ENCODE data around the gene GTF3C4. TPM values are rescaled to one million over a fixed set of nuclear protein-coding genes. Genes with fewer than 3 reads are reported as not detected.

Gene GTF3C4
- total and polyA plus RNA-seq, 2 of the 13 experiments (the other 11 are each of a cell fraction or from before 2014, with no cell fraction given) = 2.6 to 12.9 TPM

DNA sequence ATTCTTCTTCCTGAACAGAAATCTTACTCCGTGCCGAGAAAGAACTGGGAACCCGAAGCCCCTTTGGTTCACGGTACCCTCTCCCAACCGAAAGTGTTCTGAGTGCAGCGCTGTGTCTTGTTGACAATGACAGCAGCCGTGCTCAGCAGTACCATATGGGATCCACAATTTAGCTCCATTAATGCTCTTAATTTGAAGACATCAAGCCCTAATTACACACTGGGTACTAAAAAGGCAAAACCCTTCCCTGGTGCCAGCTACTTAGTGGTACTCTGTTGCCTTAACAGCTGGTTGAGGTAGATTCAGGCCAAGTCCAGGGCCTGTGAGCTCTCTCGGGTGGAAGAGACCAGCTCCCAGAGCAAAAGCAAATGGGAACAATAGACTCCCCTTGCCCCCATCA, 25.0 kb upstream of the GTF3C4 start:
- no peak overlapping the region for H3K4me3 ChIP-seq (replicated peaks in 1 of 3; ENCODE audit: insufficient read depth in 1 of 3, low read depth in 2 of 3, low read length in 3 of 3)
- H3K27ac ChIP-seq (ENCODE audit: extremely low read length, insufficient read depth, low read length) = no peak overlapping the region
- H3K9ac ChIP-seq (ENCODE audit: insufficient read depth, low read depth, low read length) = no peak overlapping the region
- DNase-seq (ENCODE audit: low spot score) = no peak
- no peaks in the 10 kb centered on the region for H3K27me3 ChIP-seq (ENCODE audit: control insufficient read depth in 1 of 2, insufficient read depth in 2 of 2, low read length in 2 of 2)
- H3K36me3 ChIP-seq (replicated peaks in 1 of 2; ENCODE audit: control insufficient read depth in 1 of 2, insufficient read depth in 2 of 2, low read length in 2 of 2) = peaks cover 29 to 87% of the 10 kb centered on the region in 2 experiments
- H3K9me3 ChIP-seq (ENCODE audit: low read length) = no peaks in the 10 kb centered on the region
- BruUV-seq (replicated peaks) = no TSS peak
- WGBS (ENCODE audit: low lambda C conversion rate) = 97% methylated on average over 7 of the region's 8 CpGs
- no peaks in the 10 kb centered on the region for H4K20me1 ChIP-seq (ENCODE audit: insufficient read depth, low read length)
- CTCF ChIA-PET (ENCODE audit: low intra/inter-chr PET ratio, low total read pairs) = no interaction called here
- no peak for FAIRE-seq
- ATAC-seq = no peak
- in situ Hi-C loops (cut with HindIII; ENCODE audit: extremely low pct_ligation_motif_present, low pct_unique_long_range_greater_than_20kb) = no loop called here
- H3K4me2 ChIP-seq (ENCODE audit: low read depth, low read length) = no peak overlapping the region
- H3K79me2 ChIP-seq (ENCODE audit: insufficient read depth, low read length) = no peaks in the 10 kb centered on the region
- POLR2A ChIA-PET = interaction anchor here (1.3 kb wide), 1 partner anchor 24 kb away, joined by 5 read pairs; the partner anchor contains the start of gene DDX31
- H2AFZ ChIP-seq (ENCODE audit: low read length) = no peak overlapping the region
- intact Hi-C loops (cut with micrococcal nuclease; ENCODE audit: unreplicated experiment) = no loop called here
- H3K4me1 ChIP-seq (ENCODE audit: insufficient read depth, low read length) = peaks cover 13% of the 10 kb centered on the region
- no peak for TF ChIP-seq NR2F2 (IDR thresholded peaks at IDR 0.05; ENCODE audit: borderline replicate concordance, low read depth)
- TF ChIP-seq, protein P1, sequence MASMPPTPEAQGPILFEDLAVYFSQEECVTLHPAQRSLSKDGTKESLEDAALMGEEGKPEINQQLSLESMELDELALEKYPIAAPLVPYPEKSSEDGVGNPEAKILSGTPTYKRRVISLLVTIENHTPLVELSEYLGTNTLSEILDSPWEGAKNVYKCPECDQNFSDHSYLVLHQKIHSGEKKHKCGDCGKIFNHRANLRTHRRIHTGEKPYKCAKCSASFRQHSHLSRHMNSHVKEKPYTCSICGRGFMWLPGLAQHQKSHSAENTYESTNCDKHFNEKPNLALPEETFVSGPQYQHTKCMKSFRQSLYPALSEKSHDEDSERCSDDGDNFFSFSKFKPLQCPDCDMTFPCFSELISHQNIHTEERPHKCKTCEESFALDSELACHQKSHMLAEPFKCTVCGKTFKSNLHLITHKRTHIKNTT (CRISPR knock-in tag; IDR thresholded peaks at IDR 0.05) = no peak
- TF ChIP-seq, protein P2, sequence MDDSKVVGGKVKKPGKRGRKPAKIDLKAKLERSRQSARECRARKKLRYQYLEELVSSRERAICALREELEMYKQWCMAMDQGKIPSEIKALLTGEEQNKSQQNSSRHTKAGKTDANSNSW (CRISPR knock-in tag; IDR thresholded peaks at IDR 0.05; ENCODE audit: borderline replicate concordance) = no peak
- TF ChIP-seq HES4 (CRISPR knock-in tag; IDR thresholded peaks at IDR 0.05; ENCODE audit: borderline replicate concordance) = no peak
- TF ChIP-seq, protein P3, sequence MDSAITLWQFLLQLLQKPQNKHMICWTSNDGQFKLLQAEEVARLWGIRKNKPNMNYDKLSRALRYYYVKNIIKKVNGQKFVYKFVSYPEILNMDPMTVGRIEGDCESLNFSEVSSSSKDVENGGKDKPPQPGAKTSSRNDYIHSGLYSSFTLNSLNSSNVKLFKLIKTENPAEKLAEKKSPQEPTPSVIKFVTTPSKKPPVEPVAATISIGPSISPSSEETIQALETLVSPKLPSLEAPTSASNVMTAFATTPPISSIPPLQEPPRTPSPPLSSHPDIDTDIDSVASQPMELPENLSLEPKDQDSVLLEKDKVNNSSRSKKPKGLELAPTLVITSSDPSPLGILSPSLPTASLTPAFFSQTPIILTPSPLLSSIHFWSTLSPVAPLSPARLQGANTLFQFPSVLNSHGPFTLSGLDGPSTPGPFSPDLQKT (CRISPR knock-in tag; IDR thresholded peaks at IDR 0.05; ENCODE audit: borderline replicate concordance) = no peak
- TF ChIP-seq MTA3 (CRISPR knock-in tag; IDR thresholded peaks at IDR 0.05) = no peak
- TF ChIP-seq, protein P4, sequence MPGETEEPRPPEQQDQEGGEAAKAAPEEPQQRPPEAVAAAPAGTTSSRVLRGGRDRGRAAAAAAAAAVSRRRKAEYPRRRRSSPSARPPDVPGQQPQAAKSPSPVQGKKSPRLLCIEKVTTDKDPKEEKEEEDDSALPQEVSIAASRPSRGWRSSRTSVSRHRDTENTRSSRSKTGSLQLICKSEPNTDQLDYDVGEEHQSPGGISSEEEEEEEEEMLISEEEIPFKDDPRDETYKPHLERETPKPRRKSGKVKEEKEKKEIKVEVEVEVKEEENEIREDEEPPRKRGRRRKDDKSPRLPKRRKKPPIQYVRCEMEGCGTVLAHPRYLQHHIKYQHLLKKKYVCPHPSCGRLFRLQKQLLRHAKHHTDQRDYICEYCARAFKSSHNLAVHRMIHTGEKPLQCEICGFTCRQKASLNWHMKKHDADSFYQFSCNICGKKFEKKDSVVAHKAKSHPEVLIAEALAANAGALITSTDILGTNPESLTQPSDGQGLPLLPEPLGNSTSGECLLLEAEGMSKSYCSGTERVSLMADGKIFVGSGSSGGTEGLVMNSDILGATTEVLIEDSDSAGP (CRISPR knock-in tag; IDR thresholded peaks at IDR 0.05; ENCODE audit: borderline replicate concordance) = no peak
- no peak for TF ChIP-seq EEA1 (CRISPR knock-in tag; IDR thresholded peaks at IDR 0.05; ENCODE audit: borderline replicate concordance)
- TF ChIP-seq, protein P5, sequence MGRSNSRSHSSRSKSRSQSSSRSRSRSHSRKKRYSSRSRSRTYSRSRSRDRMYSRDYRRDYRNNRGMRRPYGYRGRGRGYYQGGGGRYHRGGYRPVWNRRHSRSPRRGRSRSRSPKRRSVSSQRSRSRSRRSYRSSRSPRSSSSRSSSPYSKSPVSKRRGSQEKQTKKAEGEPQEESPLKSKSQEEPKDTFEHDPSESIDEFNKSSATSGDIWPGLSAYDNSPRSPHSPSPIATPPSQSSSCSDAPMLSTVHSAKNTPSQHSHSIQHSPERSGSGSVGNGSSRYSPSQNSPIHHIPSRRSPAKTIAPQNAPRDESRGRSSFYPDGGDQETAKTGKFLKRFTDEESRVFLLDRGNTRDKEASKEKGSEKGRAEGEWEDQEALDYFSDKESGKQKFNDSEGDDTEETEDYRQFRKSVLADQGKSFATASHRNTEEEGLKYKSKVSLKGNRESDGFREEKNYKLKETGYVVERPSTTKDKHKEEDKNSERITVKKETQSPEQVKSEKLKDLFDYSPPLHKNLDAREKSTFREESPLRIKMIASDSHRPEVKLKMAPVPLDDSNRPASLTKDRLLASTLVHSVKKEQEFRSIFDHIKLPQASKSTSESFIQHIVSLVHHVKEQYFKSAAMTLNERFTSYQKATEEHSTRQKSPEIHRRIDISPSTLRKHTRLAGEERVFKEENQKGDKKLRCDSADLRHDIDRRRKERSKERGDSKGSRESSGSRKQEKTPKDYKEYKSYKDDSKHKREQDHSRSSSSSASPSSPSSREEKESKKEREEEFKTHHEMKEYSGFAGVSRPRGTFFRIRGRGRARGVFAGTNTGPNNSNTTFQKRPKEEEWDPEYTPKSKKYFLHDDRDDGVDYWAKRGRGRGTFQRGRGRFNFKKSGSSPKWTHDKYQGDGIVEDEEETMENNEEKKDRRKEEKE (IDR thresholded peaks at IDR 0.05) = no peak
- no peak for TF ChIP-seq PAX8 (CRISPR knock-in tag; IDR thresholded peaks at IDR 0.05; ENCODE audit: borderline replicate concordance)
- TF ChIP-seq, protein P6, sequence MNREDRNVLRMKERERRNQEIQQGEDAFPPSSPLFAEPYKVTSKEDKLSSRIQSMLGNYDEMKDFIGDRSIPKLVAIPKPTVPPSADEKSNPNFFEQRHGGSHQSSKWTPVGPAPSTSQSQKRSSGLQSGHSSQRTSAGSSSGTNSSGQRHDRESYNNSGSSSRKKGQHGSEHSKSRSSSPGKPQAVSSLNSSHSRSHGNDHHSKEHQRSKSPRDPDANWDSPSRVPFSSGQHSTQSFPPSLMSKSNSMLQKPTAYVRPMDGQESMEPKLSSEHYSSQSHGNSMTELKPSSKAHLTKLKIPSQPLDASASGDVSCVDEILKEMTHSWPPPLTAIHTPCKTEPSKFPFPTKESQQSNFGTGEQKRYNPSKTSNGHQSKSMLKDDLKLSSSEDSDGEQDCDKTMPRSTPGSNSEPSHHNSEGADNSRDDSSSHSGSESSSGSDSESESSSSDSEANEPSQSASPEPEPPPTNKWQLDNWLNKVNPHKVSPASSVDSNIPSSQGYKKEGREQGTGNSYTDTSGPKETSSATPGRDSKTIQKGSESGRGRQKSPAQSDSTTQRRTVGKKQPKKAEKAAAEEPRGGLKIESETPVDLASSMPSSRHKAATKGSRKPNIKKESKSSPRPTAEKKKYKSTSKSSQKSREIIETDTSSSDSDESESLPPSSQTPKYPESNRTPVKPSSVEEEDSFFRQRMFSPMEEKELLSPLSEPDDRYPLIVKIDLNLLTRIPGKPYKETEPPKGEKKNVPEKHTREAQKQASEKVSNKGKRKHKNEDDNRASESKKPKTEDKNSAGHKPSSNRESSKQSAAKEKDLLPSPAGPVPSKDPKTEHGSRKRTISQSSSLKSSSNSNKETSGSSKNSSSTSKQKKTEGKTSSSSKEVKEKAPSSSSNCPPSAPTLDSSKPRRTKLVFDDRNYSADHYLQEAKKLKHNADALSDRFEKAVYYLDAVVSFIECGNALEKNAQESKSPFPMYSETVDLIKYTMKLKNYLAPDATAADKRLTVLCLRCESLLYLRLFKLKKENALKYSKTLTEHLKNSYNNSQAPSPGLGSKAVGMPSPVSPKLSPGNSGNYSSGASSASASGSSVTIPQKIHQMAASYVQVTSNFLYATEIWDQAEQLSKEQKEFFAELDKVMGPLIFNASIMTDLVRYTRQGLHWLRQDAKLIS (CRISPR knock-in tag; IDR thresholded peaks at IDR 0.05) = no peak
- TF ChIP-seq XRCC5 (optimal IDR thresholded peaks at IDR 0.05; ENCODE audit: low read length) = no peak
- no peak for TF ChIP-seq NONO (IDR thresholded peaks at IDR 0.05)
- no peak for TF ChIP-seq NONO (CRISPR knock-in tag; conservative IDR thresholded peaks at IDR 0.05)
